ENCODE measurements around the gene HSP90AB1.

DNA sequence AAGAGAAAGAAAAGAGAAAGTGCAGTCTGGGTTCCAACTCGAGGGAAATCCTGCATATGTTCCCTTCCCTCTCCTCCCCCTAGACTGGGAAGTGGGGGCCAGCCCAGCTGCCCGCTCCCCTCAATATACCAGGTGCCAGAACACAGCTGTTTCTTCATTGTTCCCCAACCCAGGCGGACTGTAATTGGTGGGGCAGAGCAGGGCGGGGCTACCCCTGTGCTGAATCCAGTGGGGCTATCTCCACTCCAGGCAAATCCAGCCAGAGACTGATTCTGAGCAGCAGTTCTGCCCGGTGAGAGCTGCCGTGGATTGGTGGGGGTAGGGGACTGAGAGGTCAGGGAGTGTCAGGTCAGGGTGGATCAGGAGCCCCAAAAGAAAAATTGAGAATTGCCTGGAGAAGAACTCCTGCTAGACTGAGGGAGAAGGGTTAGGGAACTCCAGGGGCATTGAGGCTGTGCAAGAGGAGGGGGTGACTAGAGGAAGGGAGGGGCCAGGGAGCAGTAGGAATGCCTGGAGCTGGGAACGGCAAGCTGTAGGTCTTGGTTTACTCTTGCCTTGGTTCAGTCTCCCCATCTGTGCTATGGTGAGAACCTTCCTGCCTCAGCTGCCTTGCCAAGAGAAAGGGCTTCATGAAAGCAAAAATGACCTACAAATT lies 30.1 kb upstream of the HSP90AB1 start, which contains the start of gene MYMX:
- TF ChIP-seq POLR2A (IDR thresholded peaks at IDR 0.05; ENCODE audit: control extremely low read depth in 1 of 2, low read depth in 2 of 2, low read length in 2 of 2) (peak in 1 of 2 experiments; percentile 5; a peak in 1 of 3 replicates), SRF (IDR thresholded peaks at IDR 0.05; ENCODE audit: low read depth, low read length) (no peak), POLR2AphosphoS5 (IDR thresholded peaks at IDR 0.05; ENCODE audit: low read depth, low read length) (no peak), EP300 (IDR thresholded peaks at IDR 0.05; ENCODE audit: borderline replicate concordance in 1 of 2, low read depth in 2 of 2, low read length in 2 of 2) (no peak), EGR1 (IDR thresholded peaks at IDR 0.05; ENCODE audit: borderline replicate concordance, low read depth, low read length) (no peak), RNF2 (IDR thresholded peaks at IDR 0.05; ENCODE audit: borderline replicate concordance, low read depth, low read length, missing control alignments, poor library complexity, severe bottlenecking) (no peak), RFX5 (IDR thresholded peaks at IDR 0.05; ENCODE audit: borderline replicate concordance, low read depth, low read length) (no peak), SP2 (IDR thresholded peaks at IDR 0.05; ENCODE audit: low read length) (no peak), BACH1 (IDR thresholded peaks at IDR 0.05; ENCODE audit: low read length) (no peak), POU5F1 (IDR thresholded peaks at IDR 0.05; ENCODE audit: low read depth, low read length) (no peak), PHF8 (conservative IDR thresholded peaks at IDR 0.05; ENCODE audit: low read depth, low read length) (no peak), SIN3A (conservative IDR thresholded peaks at IDR 0.05 in 1 of 2, IDR thresholded peaks at IDR 0.05 in 1 of 2; ENCODE audit: low read depth in 1 of 2, low read length in 2 of 2) (no peak), RAD21 (IDR thresholded peaks at IDR 0.05 in 1 of 2, conservative IDR thresholded peaks at IDR 0.05 in 1 of 2; ENCODE audit: low read depth in 2 of 2, low read length in 2 of 2) (no peak)
- TF ChIP-seq, protein P1, sequence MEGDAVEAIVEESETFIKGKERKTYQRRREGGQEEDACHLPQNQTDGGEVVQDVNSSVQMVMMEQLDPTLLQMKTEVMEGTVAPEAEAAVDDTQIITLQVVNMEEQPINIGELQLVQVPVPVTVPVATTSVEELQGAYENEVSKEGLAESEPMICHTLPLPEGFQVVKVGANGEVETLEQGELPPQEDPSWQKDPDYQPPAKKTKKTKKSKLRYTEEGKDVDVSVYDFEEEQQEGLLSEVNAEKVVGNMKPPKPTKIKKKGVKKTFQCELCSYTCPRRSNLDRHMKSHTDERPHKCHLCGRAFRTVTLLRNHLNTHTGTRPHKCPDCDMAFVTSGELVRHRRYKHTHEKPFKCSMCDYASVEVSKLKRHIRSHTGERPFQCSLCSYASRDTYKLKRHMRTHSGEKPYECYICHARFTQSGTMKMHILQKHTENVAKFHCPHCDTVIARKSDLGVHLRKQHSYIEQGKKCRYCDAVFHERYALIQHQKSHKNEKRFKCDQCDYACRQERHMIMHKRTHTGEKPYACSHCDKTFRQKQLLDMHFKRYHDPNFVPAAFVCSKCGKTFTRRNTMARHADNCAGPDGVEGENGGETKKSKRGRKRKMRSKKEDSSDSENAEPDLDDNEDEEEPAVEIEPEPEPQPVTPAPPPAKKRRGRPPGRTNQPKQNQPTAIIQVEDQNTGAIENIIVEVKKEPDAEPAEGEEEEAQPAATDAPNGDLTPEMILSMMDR (IDR thresholded peaks at IDR 0.05; ENCODE audit: control extremely low read depth in 1 of 3, insufficient read depth in 1 of 3, low read depth in 1 of 3, low read length in 3 of 3) = no peak
